Activated effector memory CD4-positive, alpha-beta T cell treated with Interleukin-2 at 50 U/mL for 16 hours (primary cell): Measurements from ENCODE around the gene HK2.
A peak's percentile ranks its signal among the peaks of the same experiment; 100 is the strongest.

Experiments
- DNase-seq: peaks from one replicate; pipeline ENCODE4 v3.0.0-alpha.2; 2020

HK2 gene

GRCh38 chr2:74860079-74860478 is 26.2 kb downstream of the HK2 start:
- no peak for DNase-seq

DNA sequence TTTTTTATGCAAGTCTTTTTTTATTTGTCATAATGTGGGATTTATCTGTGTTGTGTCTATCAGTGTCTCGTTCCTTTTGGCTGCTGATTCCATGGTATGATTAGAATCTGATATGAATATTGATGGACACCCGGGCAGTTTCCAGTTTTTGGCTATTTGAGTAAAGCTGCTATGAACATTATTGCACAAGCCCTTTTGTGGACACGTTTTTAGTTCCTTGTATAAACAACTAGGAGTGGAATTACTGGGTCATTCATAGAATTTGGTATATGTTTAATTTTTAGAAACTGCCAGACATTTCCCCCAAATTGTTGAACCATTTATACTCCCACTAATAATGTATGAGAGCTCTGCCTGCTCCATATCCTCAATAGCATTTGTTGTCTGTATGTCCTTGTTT is 26.6 kb downstream of the HK2 start:
- no peak for DNase-seq

DNA sequence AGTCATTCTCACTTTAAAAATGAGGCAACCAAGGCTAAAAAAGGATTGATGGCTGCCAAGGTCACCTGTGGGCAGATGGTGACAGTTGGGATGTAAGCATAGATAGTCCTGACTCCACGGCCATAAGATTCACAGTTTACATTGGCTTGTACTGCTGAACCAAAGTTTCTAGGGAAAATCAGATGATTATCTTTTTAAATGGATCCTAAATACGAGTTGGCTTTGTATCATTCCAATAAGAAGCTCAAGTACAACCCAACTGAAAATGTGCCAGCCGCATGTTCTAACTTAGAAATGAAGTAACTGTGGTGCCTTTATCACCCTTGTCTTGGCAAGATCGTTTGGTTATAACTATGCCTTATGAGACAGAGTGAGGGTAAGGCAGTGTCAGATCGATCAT is 27.6 kb downstream of the HK2 start:
- no peak for DNase-seq

DNA sequence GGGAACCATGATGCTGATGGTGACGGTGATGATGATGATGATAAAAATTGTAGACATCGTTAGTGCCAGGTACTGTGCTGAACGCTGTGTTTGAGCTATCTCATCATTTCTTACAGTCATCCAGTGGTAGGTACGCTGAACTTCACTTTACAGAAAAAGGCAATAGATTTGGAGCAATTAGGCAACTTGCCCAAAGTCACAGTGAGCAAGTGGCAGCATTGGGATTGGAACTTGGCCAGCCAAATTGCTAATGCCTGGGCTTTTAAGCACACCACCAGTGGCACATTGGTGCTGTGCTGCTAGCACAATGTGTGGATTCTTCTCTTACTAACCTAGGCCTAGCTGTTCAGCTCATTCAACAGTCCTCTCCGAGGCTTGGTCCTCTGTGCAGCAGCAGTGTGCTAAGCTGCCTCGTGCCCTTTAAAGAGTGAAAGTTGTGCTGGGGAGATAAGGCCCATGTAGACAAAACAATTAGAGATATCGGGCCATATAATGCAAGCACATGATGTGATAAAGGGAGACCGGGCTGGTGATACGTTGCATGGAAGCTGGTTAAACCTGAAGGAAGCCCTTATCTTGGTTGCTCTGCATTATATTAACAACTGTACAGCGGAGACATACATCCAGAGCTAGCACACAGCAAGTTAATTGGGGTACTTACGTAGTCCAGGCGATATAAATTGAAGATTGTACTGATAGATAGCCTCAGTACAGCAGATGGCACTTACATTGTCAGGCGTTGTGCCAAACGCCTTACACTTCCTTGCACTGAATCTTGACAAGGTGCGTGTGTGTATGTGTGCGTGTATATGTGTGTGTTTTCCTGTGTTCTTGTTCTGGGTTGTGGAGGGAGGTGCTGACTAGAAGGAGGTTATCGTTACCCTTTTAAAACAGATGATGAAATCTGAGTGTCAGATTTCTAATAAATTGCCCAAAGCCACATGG is 28.4 kb downstream of the HK2 start:
- no peak for DNase-seq

DNA sequence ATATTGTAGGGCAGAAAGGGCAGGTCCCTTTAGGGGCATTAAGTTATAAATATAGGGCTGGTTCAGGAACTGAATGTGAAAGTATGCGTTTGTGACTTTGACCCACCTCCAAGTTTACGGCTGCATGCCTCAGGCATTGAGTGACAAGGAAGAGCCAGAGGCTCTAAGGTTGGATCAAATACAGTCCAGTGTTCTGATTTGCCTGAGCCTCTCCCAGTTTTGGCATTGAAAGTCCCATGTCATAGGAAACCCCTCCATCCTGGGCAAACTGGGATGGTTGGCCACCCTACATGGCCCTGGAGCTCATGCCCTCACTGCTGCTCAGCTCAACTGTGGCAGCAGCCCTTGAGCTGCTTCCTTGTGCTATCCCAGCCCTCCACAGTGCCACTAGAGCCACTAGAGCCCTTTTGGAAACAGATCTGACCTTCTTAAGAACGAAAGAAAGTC is 29.9 kb downstream of the HK2 start:
- no peak for DNase-seq

GRCh38 chr2:74864728-74865722 is 31.1 kb downstream of the HK2 start:
- no peak for DNase-seq

GRCh38 chr2:74865770-74866674 is 32.1 kb downstream of the HK2 start:
- DNase-seq: no peak

GRCh38 chr2:74867841-74868658 is 34.1 kb downstream of the HK2 start:
- DNase-seq: no peak

DNA sequence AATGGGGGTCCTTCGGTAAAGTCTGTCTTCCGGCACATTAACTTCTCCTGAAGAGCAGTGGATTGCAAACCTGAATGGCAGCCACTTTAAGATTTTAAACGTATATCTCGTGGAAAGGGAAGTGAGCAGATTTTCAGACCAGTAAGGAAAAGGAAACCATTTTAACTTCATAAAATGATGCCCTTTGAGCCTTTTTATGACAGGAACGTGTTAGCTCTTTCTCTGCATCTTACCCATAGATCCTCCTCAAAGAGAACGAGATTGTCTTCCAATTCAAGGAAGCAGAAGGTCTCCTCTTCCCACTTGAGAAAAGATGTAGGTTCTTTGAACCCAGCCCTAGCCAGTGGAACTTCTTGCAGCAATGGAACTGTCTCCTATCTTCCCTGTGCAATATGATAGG is 35.6 kb downstream of the HK2 start:
- no peak for DNase-seq

- no peak for DNase-seq
Observed at GRCh38 chr2:74870951-74871350, 37.0 kb downstream of the HK2 start.

- no peak for DNase-seq
Observed at GRCh38 chr2:74871414-74871813, 37.5 kb downstream of the HK2 start.

DNA sequence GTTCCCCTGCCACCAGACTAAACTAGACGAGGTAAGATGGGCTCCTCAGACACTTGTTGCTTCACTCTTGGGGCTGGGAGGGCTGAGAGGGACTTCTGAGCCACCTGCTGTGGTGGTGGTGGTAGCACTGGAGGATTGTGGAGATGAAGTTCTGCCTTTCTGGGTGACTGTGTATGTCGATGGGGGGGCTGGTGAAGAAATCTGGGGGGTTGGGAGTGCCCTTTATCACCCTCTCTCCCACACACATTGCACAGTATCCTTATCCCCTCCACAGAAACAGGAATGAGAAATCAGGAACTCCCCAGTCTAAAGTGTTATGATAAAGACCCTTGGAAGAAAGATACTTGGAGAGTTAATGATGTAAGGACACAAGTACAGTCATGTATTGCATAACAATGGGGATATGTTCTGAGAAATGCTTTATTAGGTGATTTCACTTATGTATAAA is 38.5 kb downstream of the HK2 start:
- no peak for DNase-seq

DNA sequence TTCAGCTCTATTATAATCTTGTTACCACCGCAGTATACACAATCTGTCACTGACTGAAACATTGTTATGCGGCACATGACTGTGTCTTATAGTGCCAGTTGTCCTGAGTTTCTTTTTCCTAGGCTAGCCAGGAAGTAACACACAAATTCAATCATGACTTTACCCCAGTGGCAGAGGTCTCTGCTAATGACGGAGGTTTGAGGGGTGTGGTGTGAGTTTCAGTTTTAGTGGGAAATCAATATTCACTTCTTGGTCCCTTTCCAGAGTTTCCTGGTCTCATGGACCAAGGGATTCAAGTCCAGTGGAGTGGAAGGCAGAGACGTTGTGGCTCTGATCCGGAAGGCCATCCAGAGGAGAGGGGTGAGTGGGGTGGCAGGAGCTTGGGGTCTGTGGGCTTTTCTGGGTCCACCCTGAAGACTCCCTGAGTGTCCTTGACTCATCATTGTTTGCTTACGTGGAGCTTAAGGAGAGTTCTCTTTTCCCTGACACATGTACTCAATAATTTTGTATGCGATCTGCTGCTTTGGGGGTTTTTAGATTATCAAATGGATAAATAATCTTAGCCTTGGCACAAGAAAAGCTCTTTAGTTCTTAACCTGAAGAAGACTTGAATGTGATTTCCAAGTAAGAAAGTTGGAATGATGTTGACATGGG is 39.2 kb downstream of the HK2 start:
- DNase-seq: no peak

DNA sequence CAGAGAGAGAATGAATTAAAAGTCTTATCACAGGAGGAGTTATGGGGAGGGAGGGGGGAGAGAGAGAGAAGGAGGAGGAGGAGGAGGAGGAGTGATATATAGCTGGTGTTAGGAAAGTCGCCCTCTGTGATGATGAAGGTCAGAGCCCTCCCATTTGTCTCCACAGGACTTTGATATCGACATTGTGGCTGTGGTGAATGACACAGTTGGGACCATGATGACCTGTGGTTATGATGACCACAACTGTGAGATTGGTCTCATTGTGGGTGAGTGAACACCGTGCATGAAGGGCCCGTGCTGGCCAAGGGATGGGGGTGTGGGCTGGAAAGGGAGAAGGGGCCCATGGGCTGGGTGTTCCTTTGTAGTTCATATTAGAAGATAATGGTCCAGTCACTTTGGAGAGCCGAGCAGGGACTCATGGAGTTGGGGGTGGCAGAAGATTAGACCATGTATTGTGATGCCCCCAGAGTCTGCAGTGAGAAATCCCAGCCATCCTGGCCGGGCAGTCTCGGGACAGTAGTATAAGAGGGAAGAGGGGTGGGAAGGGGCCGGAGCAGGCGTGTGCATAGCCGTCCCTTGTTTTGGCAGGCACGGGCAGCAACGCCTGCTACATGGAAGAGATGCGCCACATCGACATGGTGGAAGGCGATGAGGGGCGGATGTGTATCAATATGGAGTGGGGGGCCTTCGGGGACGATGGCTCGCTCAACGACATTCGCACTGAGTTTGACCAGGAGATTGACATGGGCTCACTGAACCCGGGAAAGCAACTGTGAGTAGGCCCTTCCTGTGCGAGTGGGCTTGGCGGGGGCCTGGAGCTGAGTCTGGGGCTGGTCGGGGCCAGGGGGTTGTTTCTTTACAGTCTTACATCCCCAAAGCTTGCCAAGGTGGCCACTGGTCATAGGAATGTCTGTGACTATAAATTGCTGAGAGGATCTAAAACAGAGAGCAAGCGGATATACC is 40.0 kb downstream of the HK2 start:
- no peak for DNase-seq

- peak; percentile 5 for DNase-seq
Observed at GRCh38 chr2:74876081-74876886, 42.4 kb downstream of the HK2 start.

GRCh38 chr2:74877376-74877775 is 43.4 kb downstream of the HK2 start:
- no peak for DNase-seq

GRCh38 chr2:74877781-74878433 is 44.0 kb downstream of the HK2 start:
- DNase-seq: no peak

GRCh38 chr2:74878551-74878950 is 44.6 kb downstream of the HK2 start:
- DNase-seq: no peak
